GM10248 (cell line): Measurements from ENCODE around the gene CRP.
"Not testable (repeated sequence)": the region's sequence is repeated elsewhere in the genome, so short reads cannot be mapped to it uniquely, and the experiment has no call there.

Experiments used
- CTCF ChIA-PET: fragments of 300-600 bp; sonication (Branson Sonifier 250); formaldehyde crosslinking; extraction: SDS; loops from one replicate; lab custom pipeline; 2021; ENCODE audit warnings: antibody characterized with exemption; lab: Yijun Ruan, JAX
- POLR2A ChIA-PET: fragments of 350-650 bp; sonication (Branson Sonifier 250); formaldehyde crosslinking; extraction: SDS; loops from one replicate; lab custom pipeline; 2020; ENCODE audit warnings: antibody characterized with exemption; lab: Yijun Ruan, JAX
- DNase-seq: peaks from one replicate; pipeline ENCODE4 v3.0.0; 2012; ENCODE audit errors: extremely low spot score
- TF ChIP-seq, protein P1 (sequence below): IDR thresholded peaks from 2 replicates; pipeline ENCODE4 v1.5.1; 2012; ENCODE audit warnings: mild to moderate bottlenecking, low read depth; ENCODE audit errors: extremely low read depth, missing control alignments, control extremely low read depth

Gene CRP

DNA sequence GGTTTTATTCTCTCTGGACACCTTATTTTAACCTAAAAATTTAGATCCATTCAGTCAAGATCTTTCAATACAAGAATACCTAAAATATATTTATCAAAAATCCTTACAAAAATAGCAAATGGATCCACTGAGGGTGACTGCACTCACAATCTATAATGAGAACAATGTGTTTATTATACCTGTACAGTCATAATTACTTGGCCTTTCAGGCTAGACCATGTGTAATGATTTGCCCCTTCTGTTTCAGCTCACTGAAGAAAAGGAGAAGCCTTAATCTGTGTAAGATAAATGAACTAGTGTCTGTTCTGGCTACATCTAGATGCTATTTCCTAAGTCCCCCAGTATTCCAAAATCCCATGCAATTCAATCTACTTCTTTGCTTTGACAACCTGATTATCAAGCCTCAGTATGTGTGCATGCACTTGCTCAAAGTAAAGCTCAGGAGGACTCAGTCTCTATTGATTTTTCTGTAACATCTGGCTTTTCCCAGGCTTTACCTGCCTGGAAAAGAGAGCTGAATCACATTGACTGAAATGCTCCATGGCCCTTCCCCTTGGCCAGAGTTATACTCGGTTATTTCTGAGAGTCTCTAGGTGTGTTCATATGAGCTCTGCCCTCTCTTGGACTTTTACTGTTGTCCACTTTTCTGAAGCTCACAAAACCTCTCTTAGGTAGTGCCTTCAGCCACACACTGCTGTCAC, 27.6 kb downstream of the CRP start:
- POLR2A ChIA-PET = no interaction called here
- DNase-seq = no peak
- CTCF ChIA-PET = interaction anchor here (1.1 to 2.2 kb wide), 2 partner anchors 16 to 20 kb away, joined by 3 to 5 read pairs; no protein-coding TSS in a partner anchor
- TF ChIP-seq, protein P1, sequence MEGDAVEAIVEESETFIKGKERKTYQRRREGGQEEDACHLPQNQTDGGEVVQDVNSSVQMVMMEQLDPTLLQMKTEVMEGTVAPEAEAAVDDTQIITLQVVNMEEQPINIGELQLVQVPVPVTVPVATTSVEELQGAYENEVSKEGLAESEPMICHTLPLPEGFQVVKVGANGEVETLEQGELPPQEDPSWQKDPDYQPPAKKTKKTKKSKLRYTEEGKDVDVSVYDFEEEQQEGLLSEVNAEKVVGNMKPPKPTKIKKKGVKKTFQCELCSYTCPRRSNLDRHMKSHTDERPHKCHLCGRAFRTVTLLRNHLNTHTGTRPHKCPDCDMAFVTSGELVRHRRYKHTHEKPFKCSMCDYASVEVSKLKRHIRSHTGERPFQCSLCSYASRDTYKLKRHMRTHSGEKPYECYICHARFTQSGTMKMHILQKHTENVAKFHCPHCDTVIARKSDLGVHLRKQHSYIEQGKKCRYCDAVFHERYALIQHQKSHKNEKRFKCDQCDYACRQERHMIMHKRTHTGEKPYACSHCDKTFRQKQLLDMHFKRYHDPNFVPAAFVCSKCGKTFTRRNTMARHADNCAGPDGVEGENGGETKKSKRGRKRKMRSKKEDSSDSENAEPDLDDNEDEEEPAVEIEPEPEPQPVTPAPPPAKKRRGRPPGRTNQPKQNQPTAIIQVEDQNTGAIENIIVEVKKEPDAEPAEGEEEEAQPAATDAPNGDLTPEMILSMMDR = no peak

GRCh38 chr1:159678939-159679338, 35.5 kb downstream of the CRP start:
- TF ChIP-seq, protein P1 = no peak
- CTCF ChIA-PET = no interaction called here
- DNase-seq = no peak
- POLR2A ChIA-PET = no interaction called here

GRCh38 chr1:159675046-159675445, 39.3 kb downstream of the CRP start:
- ChIA-PET CTCF (interaction anchor here (1.3 kb wide), 1 partner anchor 25 kb away, joined by 3 read pairs; no protein-coding TSS in a partner anchor), POLR2A (no interaction called here)
- no peak for DNase-seq
- TF ChIP-seq, protein P1 = no peak

- POLR2A ChIA-PET, CTCF ChIA-PET, DNase-seq: not testable (repeated sequence)
These were observed 42.0 kb downstream of the CRP start for GRCh38 chr1:159672390-159672789.

- POLR2A ChIA-PET = no interaction called here
- CTCF ChIA-PET = interaction anchor here (1.0 kb wide), 1 partner anchor 10 kb away, joined by 3 read pairs; no protein-coding TSS in a partner anchor
- no peak for DNase-seq
- TF ChIP-seq, protein P1 = no peak
These were observed 45.1 kb downstream of the CRP start for GRCh38 chr1:159669338-159669737.

GRCh38 chr1:159668739-159669138, 45.6 kb downstream of the CRP start:
- ChIA-PET POLR2A (no interaction called here), CTCF (interaction anchor here (1.0 kb wide), 1 partner anchor 10 kb away, joined by 3 read pairs; no protein-coding TSS in a partner anchor)
- TF ChIP-seq, protein P1 = no peak
- no peak for DNase-seq

DNA sequence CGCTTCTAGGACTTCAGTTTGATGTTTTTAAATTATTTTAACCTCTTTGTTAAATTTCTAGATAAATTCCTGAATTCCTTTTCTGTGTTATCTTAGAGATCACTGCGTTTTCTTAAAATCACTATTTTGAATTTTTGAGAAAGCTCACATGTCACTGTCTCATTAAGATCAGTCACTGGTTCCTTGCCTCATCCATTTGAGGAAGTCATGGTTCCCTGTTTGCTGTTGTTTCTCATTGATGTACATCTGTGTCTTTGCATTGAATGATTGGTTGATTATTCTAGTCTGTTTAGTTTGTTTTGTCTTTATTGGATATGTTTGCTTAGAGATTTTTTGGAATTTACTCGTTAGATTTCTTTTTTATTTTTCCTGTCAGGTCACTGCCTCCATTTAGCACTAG, 50.1 kb downstream of the CRP start:
- TF ChIP-seq, protein P1 = no peak
- ChIA-PET CTCF (no interaction called here), POLR2A (no interaction called here)
- no peak for DNase-seq
